BE2C (cell line): ENCODE measurements around the gene SLC22A17.
A peak's percentile ranks its signal among the peaks of the same experiment; 100 is the strongest.

ENCODE experiments used
- DNase-seq: peaks from one replicate; pipeline ENCODE4 v3.0.0-alpha.2; 2020
- H3K27me3 ChIP-seq: fragments of 250-450 bp; sonication (Bioruptor Pico); 2 replicates; pipeline ENCODE4 v1.5.1; 2020; ENCODE audit warnings: mild to moderate bottlenecking
- H3K36me3 ChIP-seq: fragments of 250-450 bp; sonication (Bioruptor Pico); 2 replicates; pipeline ENCODE4 v1.5.1; 2020; ENCODE audit warnings: mild to moderate bottlenecking
- H3K4me1 ChIP-seq: fragments of 250-450 bp; sonication (Bioruptor Pico); 2 replicates; pipeline ENCODE4 v1.5.1; 2020
- H3K4me3 ChIP-seq: 2 replicates; pipeline ENCODE4 v1.5.1; 2011; ENCODE audit warnings: low read depth, low read length
- H3K9me3 ChIP-seq: fragments of 250-450 bp; sonication (Bioruptor Pico); 2 replicates; pipeline ENCODE4 v1.5.1; 2020
- CTCF ChIP-seq: IDR thresholded peaks from 2 replicates; pipeline ENCODE4 v1.5.1; 2012; ENCODE audit warnings: mild to moderate bottlenecking, low read depth, low read length

The SLC22A17 gene

GRCh38 chr14:23320584-23321571 is 31.8 kb downstream of the SLC22A17 start, which contains the start of gene PABPN1:
Gene PABPN1, plus strand, starts transcription at chr14:23321457. Its CDS starts 13 bp downstream, at chr14:23321470.
- TF ChIP-seq CTCF = no peak
- Histone ChIP-seq H3K36me3 (peaks cover 25% of the 10 kb centered on the region), H3K27me3 (no peaks in the 10 kb centered on the region)

GRCh38 chr14:23319746-23320583 is 32.7 kb downstream of the SLC22A17 start:
- H3K9me3 ChIP-seq = no peaks in the 10 kb centered on the region; the same call in 1 of the 2 replicates
- no peak for DNase-seq
- peaks cover 3% of the 10 kb centered on the region; the same call in 1 of the 2 replicates for H3K4me1 ChIP-seq
- peaks cover 25% of the 10 kb centered on the region for H3K36me3 ChIP-seq
- H3K27me3 ChIP-seq = no peaks in the 10 kb centered on the region
- no peak for TF ChIP-seq CTCF
- H3K4me3 ChIP-seq = peak overlapping the region; percentile 55

More at GRCh38 chr14:23320584-23321571, 31.8 kb downstream of the SLC22A17 start, which contains the start of gene PABPN1:
- DNase-seq = peak; percentile 98
- no peaks in the 10 kb centered on the region; the same call in 1 of the 2 replicates for H3K9me3 ChIP-seq
- H3K4me1 ChIP-seq = peaks cover 3% of the 10 kb centered on the region; the same call in 1 of the 2 replicates
- H3K4me3 ChIP-seq = peak within 1 kb of the TSS; percentile 100

- H3K4me3 ChIP-seq = no peak overlapping the region
- H3K9me3 ChIP-seq = no peaks in the 10 kb centered on the region
- H3K36me3 ChIP-seq = no peaks in the 10 kb centered on the region; the same call in 1 of the 2 replicates
- no peaks in the 10 kb centered on the region for H3K27me3 ChIP-seq
- no peak for TF ChIP-seq CTCF
- peaks cover 3% of the 10 kb centered on the region; the same call in 1 of the 2 replicates for H3K4me1 ChIP-seq
- DNase-seq = no peak
Measured at GRCh38 chr14:23316300-23316699, 36.4 kb downstream of the SLC22A17 start.

- Histone ChIP-seq H3K9me3 (no peaks in the 10 kb centered on the region), H3K27me3 (no peaks in the 10 kb centered on the region), H3K36me3 (peaks cover 16% of the 10 kb centered on the region), H3K4me1 (no peaks in the 10 kb centered on the region), H3K4me3 (no peak overlapping the region)
- DNase-seq = no peak
- TF ChIP-seq CTCF = no peak
Measured at GRCh38 chr14:23310546-23310945, 42.1 kb downstream of the SLC22A17 start.

- peaks cover 16% of the 10 kb centered on the region for H3K36me3 ChIP-seq
- H3K4me1 ChIP-seq = no peaks in the 10 kb centered on the region
- no peaks in the 10 kb centered on the region for H3K9me3 ChIP-seq
- no peak for DNase-seq
- no peak for TF ChIP-seq CTCF
- H3K4me3 ChIP-seq = no peak overlapping the region
- no peaks in the 10 kb centered on the region for H3K27me3 ChIP-seq
Measured at GRCh38 chr14:23308721-23309445, 43.8 kb downstream of the SLC22A17 start.
